ENCODE results near the gene RTP5.

- TF ChIP-seq CTCF (IDR thresholded peaks at IDR 0.05) (no peak), POLR2A (IDR thresholded peaks at IDR 0.05) (no peak)
These were observed 1.6 kb upstream of the RTP5 start for GRCh38 chr2:241867776-241868420.

Data from breast epithelium (tissue), 3 donors.